Measurements from ENCODE around the gene SSH2.
"Not testable (repeated sequence)": the region's sequence is repeated elsewhere in the genome, so short reads cannot be mapped to it uniquely, and the experiment has no call there.

Gene SSH2

DNA sequence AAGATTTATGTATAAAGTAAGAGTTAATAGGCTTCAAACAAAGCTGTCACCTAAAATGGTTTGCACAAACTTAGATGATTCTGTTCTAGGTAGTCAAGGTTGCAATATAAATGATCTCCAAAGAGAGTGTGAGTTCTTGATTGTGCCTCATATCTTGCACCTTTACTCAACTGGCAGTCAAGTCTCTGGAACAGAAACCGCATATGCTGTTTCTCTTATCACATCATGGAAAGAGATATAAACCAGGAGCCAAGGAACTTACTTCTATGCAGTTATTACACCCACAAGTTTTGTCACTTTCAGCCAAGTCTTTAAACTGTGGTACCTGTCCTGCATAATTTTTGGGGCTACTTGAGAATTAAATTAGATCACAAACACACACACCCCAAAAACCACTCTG lies 5.2 kb downstream of the SSH2 start:
- Histone ChIP-seq H3K9me3 (ENCODE audit: control insufficient read depth, insufficient read depth, low read length) (no peaks in the 10 kb centered on the region), H3K9ac (ENCODE audit: low read depth, low read length) (no peak overlapping the region), H3K27me3 (ENCODE audit: control insufficient read depth, insufficient read depth, low read length) (no peaks in the 10 kb centered on the region), H3K4me3 (ENCODE audit: low read depth, low read length) (no peak overlapping the region), H3K4me1 (ENCODE audit: control insufficient read depth, insufficient read depth, low read length) (peaks cover 4% of the 10 kb centered on the region), H3K36me3 (ENCODE audit: control insufficient read depth, insufficient read depth, low read length) (no peaks in the 10 kb centered on the region)

DNA sequence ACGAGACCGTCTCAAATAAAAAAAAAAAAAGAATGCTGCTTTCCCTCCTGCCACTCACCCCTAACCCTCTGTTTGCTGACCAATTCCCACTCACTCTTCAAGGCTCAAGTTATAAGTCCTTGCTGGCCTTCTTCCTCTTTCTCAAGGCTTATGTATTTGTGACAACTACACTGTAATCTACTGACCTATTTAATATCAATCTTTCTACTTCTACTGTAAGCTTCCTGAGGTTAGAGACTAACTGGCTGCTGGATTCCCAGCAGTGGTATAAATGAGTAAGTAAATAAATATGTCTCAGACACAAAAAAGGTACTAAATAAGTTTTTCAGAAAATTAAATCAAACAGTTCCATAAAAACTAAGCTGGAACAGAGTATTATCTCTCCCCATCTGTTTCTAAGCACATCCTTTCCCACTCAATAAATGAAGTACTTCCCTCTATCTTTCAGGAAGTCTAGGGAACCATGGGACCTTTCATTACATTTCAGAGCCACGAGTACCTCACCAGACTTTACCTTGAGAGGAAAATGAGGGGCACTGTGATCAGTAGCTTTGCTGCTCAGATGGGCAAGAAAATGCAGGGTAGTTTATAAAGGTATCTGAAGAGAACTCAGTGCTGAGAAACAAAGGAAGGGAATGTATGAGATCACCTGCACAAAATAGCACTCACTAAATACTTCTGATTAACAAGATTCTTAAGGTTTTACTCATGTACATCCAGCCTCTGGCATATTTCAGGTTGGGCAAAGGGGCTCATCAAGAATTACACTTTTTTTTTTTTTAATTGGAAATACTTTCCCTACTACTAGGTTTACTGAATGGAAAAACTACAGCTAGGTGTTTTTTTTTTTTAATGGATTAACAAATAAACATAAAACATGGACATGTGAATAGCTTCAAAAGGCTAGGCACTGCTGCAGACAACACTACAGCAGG lies 10.8 kb downstream of the SSH2 start:
- no peaks in the 10 kb centered on the region for H3K4me1 ChIP-seq (ENCODE audit: control insufficient read depth, insufficient read depth, low read length)
- no peaks in the 10 kb centered on the region for H3K36me3 ChIP-seq (ENCODE audit: control insufficient read depth, insufficient read depth, low read length)
- no peak overlapping the region for H3K9ac ChIP-seq (ENCODE audit: low read depth, low read length)

DNA sequence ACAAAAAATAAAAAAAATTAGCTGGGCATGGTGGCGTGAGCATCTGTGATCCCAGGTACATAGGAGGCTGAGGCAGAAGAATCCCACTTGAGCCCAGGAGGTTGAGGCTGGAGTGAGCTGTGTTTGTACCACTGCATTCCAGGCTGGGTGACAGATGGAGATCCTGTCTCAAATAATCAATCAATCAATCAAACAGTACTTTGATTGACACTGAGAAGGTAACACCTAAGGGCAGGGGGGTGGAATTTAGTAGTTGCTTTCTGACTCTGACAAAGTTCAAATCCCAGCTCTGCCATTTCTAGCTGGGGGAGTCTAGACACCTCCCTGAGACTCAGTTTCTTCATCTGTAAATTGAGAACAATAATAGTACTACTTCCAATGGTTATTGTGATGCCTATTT lies 12.0 kb downstream of the SSH2 start:
- Histone ChIP-seq H3K9me3 (ENCODE audit: control insufficient read depth, insufficient read depth, low read length) (no peaks in the 10 kb centered on the region), H3K27me3 (ENCODE audit: control insufficient read depth, insufficient read depth, low read length) (no peaks in the 10 kb centered on the region), H3K4me3 (ENCODE audit: low read depth, low read length) (no peak overlapping the region), H3K4me1 (ENCODE audit: control insufficient read depth, insufficient read depth, low read length) (no peaks in the 10 kb centered on the region), H3K36me3 (ENCODE audit: control insufficient read depth, insufficient read depth, low read length) (no peaks in the 10 kb centered on the region), H3K9ac (ENCODE audit: low read depth, low read length) (no peak overlapping the region)

More for the DNA sequence above, 10.8 kb downstream of the SSH2 start:
- Histone ChIP-seq H3K27me3 (ENCODE audit: control insufficient read depth, insufficient read depth, low read length) (no peaks in the 10 kb centered on the region), H3K9me3 (ENCODE audit: control insufficient read depth, insufficient read depth, low read length) (no peaks in the 10 kb centered on the region), H3K4me3 (ENCODE audit: low read depth, low read length) (no peak overlapping the region)

DNA sequence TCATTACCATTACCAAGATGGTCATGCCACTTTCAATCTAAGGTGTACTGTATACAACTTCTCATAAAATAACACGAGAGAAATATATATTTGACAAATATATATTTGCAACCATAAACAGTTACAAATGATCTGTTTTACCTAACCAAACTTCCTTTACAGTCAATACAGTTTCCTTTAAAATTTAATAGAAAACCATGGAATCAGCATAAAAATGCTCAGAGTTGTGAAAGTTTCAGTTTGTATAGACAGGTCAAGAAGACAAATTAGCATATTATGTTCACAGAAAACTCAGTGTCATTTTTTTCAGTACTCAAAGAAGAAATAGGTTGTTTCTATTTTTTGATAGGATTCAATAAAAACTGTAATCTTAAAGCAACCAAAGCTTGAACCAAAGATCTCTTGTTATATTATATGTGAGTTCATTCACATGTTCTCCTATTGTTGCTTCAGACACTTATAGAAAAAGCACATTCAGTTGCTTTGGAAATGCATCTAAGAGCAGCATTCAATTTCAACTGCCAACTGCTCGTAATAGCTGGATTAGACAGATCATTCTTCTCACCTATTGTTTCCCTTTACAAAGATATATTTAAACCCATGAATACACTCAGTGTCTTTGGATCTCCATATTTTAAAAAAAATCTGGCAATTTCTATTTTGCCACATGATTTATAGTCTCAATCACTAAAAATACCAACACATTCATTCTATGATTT lies 15.1 kb downstream of the SSH2 start:
- H3K4me1 ChIP-seq (ENCODE audit: control insufficient read depth, insufficient read depth, low read length), result no peaks in the 10 kb centered on the region

DNA sequence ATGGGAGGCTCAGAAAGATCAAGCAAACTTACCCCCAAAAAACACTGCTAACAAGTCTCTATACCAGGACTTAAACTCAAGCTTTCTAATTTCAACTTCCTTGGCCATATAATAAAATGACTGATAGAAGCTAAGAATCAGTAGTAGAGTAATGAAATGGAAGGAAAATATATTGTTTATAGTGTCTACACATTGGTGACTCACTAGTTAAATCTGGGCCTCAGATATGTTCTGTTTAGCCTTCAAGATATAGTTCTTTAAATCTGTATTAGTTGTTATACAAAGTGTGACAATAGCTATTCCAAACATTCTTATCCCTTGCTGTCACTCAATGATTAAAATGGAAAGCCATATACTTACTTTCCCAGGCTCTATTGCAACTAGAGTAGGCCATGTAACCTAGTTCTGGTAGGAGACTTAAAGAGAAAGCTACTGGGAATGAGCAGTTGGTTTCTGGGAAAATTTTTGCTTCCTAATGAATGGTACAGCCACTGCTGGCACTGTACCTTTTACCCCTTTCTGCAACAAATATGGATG lies 18.3 kb downstream of the SSH2 start:
- Histone ChIP-seq H3K9me3 (ENCODE audit: control insufficient read depth, insufficient read depth, low read length) (no peaks in the 10 kb centered on the region), H3K4me1 (ENCODE audit: control insufficient read depth, insufficient read depth, low read length) (no peaks in the 10 kb centered on the region), H3K9ac (ENCODE audit: low read depth, low read length) (no peak overlapping the region), H3K4me3 (ENCODE audit: low read depth, low read length) (no peak overlapping the region), H3K27me3 (ENCODE audit: control insufficient read depth, insufficient read depth, low read length) (no peaks in the 10 kb centered on the region), H3K36me3 (ENCODE audit: control insufficient read depth, insufficient read depth, low read length) (no peaks in the 10 kb centered on the region)

More for the DNA sequence above, 15.1 kb downstream of the SSH2 start:
- Histone ChIP-seq H3K9me3 (ENCODE audit: control insufficient read depth, insufficient read depth, low read length) (no peaks in the 10 kb centered on the region), H3K27me3 (ENCODE audit: control insufficient read depth, insufficient read depth, low read length) (no peaks in the 10 kb centered on the region), H3K36me3 (ENCODE audit: control insufficient read depth, insufficient read depth, low read length) (no peaks in the 10 kb centered on the region), H3K4me3 (ENCODE audit: low read depth, low read length) (no peak overlapping the region), H3K9ac (ENCODE audit: low read depth, low read length) (no peak overlapping the region)

DNA sequence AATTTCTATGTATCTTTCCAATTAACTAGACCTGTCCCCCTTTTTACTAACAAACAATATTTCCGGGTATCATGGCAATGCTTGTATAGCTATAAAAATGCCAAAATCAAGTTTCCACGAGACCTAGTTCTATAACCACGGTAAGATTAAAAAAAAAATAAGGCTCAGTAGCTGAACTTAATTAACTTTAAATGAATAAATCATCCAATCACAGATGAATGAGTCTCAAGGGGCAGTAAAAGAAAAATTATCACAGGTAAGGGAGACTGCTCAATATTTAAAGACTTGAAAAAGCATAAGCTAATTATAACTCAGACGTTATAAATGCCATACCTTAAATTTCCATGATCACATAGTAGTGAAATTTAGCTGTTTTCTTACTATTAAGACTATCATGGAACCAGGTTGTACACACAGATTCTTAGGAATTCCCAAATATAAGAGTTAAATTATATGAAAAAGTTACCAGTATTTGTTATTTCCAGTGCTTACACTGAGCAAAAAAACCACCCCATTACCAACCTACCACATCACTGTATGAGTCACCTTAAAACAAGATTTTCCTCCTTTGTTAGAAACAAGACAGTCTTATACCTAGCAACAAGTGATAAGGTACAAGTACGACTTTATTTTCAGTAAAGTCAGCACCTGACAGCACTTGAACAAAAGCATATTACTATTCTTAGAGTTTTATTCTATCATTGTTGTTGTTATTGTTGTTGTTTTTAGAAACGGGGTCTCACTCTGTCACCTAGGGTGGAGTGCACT lies 20.6 kb downstream of the SSH2 start:
- Histone ChIP-seq H3K27me3 (ENCODE audit: control insufficient read depth, insufficient read depth, low read length) (no peaks in the 10 kb centered on the region), H3K9me3 (ENCODE audit: control insufficient read depth, insufficient read depth, low read length) (no peaks in the 10 kb centered on the region), H3K9ac (ENCODE audit: low read depth, low read length) (no peak overlapping the region), H3K4me3 (ENCODE audit: low read depth, low read length) (no peak overlapping the region), H3K36me3 (ENCODE audit: control insufficient read depth, insufficient read depth, low read length) (no peaks in the 10 kb centered on the region), H3K4me1 (ENCODE audit: control insufficient read depth, insufficient read depth, low read length) (no peaks in the 10 kb centered on the region)

DNA sequence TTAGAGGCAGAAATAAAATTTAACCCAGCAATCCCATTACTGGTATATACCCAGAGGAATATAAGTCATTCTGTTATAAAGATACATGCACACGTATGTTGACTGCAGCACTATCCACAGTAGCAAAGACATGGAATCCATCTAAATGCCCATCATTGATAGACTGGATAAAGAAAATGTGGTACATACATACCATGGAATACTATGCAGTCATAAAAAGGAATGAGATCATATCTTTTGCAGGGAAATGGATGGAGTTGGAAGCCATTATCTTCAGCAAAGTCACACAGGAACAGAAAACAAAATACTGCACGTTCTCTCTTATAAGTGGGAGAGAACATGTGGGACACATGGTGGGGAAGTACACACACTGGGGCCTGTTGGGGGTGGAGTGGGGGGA lies 23.1 kb downstream of the SSH2 start:
- H3K36me3 ChIP-seq (ENCODE audit: control insufficient read depth, insufficient read depth, low read length), result no peaks in the 10 kb centered on the region
- H3K4me1 ChIP-seq (ENCODE audit: control insufficient read depth, insufficient read depth, low read length), result no peaks in the 10 kb centered on the region
- H3K27me3 ChIP-seq (ENCODE audit: control insufficient read depth, insufficient read depth, low read length), result no peaks in the 10 kb centered on the region
- no peaks in the 10 kb centered on the region for H3K9me3 ChIP-seq (ENCODE audit: control insufficient read depth, insufficient read depth, low read length)
- H3K4me3 ChIP-seq (ENCODE audit: low read depth, low read length), result no peak overlapping the region
- H3K9ac ChIP-seq (ENCODE audit: low read depth, low read length), result no peak overlapping the region

DNA sequence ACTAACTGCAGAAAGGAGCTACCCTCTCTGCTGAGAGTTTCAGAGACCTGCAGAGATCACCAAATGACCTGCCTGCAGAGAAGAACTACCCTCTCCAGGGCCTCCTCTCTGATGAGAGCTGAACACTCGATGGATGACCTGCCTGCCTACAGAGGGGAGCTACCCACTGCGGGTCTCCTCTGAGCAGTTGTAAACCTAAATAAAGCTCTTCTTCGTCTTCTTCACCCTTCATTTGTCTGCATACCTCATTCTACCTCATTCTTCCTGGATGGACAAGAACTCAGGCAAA lies 24.2 kb downstream of the SSH2 start:
- H3K9me3 ChIP-seq (ENCODE audit: control insufficient read depth, insufficient read depth, low read length), result no peaks in the 10 kb centered on the region
- H3K9ac ChIP-seq (ENCODE audit: low read depth, low read length), result no peak overlapping the region
- no peaks in the 10 kb centered on the region for H3K36me3 ChIP-seq (ENCODE audit: control insufficient read depth, insufficient read depth, low read length)
- H3K4me1 ChIP-seq (ENCODE audit: control insufficient read depth, insufficient read depth, low read length), result no peaks in the 10 kb centered on the region
- H3K27me3 ChIP-seq (ENCODE audit: control insufficient read depth, insufficient read depth, low read length), result no peaks in the 10 kb centered on the region
- H3K4me3 ChIP-seq (ENCODE audit: low read depth, low read length), result no peak overlapping the region

DNA sequence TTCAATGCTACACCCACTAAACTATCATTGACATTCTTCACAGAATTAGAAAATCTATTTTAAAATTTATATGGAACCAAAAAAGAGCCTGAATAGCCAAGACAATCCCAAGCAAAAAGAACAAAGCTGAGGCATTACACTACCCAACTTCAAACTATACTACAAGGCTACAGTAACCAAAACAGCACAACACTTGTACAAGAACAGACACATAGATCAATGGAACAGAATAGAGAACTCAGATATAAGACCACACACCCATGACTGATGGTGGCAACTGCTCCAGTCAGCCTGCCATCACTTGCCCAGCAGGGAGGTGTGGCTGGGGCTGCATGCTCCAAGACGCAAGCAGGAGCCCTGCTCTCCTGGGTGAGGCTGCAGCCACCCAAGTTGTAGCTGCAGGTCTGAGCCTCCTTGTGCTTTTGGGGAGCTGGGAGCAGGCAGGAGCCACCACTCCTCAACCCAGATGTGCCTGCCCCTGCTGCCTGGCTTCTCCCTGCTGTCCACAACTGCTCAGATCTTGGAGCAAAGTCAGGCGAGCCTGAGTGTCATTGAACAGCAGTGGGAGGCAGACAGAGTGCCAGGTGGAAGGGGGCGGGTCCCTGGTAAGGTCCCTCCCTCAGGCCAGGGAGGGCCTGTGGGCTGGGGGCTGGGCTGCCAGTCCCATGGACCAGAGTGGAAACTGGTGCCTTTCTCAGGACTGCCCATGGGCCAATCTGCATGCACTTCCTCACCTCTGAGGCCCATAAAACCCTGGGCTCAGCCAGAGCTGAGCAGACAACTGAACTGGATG lies 24.7 kb downstream of the SSH2 start:
- Histone ChIP-seq H3K9ac (ENCODE audit: low read depth, low read length) (no peak overlapping the region), H3K27me3 (ENCODE audit: control insufficient read depth, insufficient read depth, low read length) (no peaks in the 10 kb centered on the region), H3K36me3 (ENCODE audit: control insufficient read depth, insufficient read depth, low read length) (no peaks in the 10 kb centered on the region), H3K4me3 (ENCODE audit: low read depth, low read length) (no peak overlapping the region), H3K4me1 (ENCODE audit: control insufficient read depth, insufficient read depth, low read length) (no peaks in the 10 kb centered on the region), H3K9me3 (ENCODE audit: control insufficient read depth, insufficient read depth, low read length) (no peaks in the 10 kb centered on the region)

DNA sequence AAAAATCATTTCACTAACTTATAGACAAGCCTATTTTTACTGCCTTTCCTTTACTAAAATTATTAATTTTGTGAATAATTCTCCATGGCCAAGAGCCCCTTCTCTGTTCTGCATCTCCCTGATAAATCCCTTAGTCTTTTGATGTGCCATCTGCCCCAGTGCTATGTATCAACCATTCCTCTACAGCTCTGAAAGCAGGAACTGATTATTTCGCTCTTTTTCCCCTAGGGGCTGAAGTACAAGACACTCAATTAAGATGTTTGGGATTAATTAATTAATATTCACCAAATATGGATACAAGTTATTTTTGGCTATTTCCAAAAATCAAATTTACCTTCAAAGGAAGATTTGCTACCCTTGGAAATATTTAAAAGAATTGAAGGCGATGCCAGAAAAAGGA lies 26.6 kb downstream of the SSH2 start:
- H3K9ac ChIP-seq (ENCODE audit: low read depth, low read length), result no peak overlapping the region
- no peaks in the 10 kb centered on the region for H3K9me3 ChIP-seq (ENCODE audit: control insufficient read depth, insufficient read depth, low read length)
- no peak overlapping the region for H3K4me3 ChIP-seq (ENCODE audit: low read depth, low read length)
- no peaks in the 10 kb centered on the region for H3K36me3 ChIP-seq (ENCODE audit: control insufficient read depth, insufficient read depth, low read length)
- no peaks in the 10 kb centered on the region for H3K27me3 ChIP-seq (ENCODE audit: control insufficient read depth, insufficient read depth, low read length)
- no peaks in the 10 kb centered on the region for H3K4me1 ChIP-seq (ENCODE audit: control insufficient read depth, insufficient read depth, low read length)

DNA sequence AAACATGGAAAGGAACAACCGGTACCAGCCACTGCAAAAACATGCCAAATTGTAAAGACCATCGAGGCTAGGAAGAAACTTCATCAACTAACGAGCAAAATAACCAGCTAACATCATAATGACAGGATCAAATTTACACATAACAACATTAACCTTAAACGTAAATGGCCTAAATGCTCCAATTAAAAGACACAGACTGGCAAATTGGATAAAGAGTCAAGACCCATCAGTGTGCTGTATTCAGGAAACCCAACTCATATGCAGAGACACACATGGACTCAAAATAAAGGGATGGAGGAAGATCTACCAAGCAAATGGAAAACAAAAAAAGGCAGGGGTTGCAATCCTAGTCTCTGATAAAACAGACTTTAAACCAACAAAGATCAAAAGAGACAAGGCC lies 32.9 kb downstream of the SSH2 start:
- H3K27me3 ChIP-seq (ENCODE audit: control insufficient read depth, insufficient read depth, low read length); H3K4me1 ChIP-seq (ENCODE audit: control insufficient read depth, insufficient read depth, low read length); H3K9me3 ChIP-seq (ENCODE audit: control insufficient read depth, insufficient read depth, low read length); H3K9ac ChIP-seq (ENCODE audit: low read depth, low read length); H3K36me3 ChIP-seq (ENCODE audit: control insufficient read depth, insufficient read depth, low read length); H3K4me3 ChIP-seq (ENCODE audit: low read depth, low read length): not testable (repeated sequence)

Measured in iPS-15b (cell line).